ENCODE results near the gene PDE4D.

DNA sequence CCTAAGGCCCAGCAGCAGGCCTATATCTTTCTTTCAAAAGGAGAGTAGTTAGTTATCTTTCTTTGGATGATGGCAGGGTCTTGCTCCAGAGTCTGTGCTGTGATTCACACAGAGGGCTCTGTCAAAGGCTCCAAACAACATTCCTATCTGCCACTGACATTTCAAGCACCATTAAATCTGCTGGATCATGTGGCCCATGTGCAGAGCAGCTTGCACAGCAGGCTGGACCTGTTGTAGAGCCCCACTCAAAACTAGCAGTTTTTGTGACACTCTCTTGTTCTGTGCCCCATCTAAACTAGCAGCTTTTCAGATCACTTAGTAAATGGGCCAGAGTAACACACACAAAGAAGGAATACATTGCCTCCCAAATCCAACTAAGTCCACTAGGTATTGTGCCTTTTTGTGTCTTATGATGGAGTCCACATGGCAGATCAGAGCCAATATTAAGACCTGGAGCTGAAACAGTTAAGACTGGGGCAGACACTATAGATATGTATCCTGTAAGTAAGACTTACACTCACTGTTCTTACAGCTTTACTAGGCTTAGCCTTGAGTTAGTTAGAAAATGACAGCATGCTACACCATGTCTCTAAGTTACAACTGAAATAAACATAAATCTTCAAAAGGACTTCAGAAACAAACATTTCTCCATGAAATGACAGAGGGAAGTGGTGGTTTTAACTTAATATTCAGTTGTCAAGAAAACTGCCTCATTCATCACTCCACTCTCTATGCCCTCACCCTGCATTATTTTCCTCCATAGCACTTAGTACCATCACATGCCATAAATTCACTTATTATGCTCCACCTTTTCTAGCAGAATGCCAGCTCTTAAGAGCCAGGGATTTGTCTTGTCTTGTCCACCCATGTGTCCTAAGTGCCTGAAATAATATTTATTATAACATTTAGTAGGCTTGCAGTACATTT is 909.7 kb downstream of the PDE4D start:
- TF ChIP-seq RAD21 (IDR thresholded peaks at IDR 0.05; ENCODE audit: insufficient read depth, low read depth, low read length) (no peak), EZH2 (IDR thresholded peaks at IDR 0.05; ENCODE audit: borderline replicate concordance, control insufficient read depth, low read depth, low read length) (no peak), YY1 (IDR thresholded peaks at IDR 0.05; ENCODE audit: low read depth, low read length) (no peak), FOXK2 (IDR thresholded peaks at IDR 0.05) (no peak), ZNF384 (IDR thresholded peaks at IDR 0.05; ENCODE audit: borderline replicate concordance, low read depth, low read length) (no peak), CHD4 (IDR thresholded peaks at IDR 0.05) (no peak), MYC (IDR thresholded peaks at IDR 0.05; ENCODE audit: insufficient read depth, insufficient read length, insufficient replicate concordance, low read length, severe bottlenecking) (no peak), TAF1 (IDR thresholded peaks at IDR 0.05; ENCODE audit: borderline replicate concordance, low read depth, low read length) (no peak)
- TF ChIP-seq, protein P1, sequence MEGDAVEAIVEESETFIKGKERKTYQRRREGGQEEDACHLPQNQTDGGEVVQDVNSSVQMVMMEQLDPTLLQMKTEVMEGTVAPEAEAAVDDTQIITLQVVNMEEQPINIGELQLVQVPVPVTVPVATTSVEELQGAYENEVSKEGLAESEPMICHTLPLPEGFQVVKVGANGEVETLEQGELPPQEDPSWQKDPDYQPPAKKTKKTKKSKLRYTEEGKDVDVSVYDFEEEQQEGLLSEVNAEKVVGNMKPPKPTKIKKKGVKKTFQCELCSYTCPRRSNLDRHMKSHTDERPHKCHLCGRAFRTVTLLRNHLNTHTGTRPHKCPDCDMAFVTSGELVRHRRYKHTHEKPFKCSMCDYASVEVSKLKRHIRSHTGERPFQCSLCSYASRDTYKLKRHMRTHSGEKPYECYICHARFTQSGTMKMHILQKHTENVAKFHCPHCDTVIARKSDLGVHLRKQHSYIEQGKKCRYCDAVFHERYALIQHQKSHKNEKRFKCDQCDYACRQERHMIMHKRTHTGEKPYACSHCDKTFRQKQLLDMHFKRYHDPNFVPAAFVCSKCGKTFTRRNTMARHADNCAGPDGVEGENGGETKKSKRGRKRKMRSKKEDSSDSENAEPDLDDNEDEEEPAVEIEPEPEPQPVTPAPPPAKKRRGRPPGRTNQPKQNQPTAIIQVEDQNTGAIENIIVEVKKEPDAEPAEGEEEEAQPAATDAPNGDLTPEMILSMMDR (IDR thresholded peaks at IDR 0.05 in 2 of 3, conservative IDR thresholded peaks at IDR 0.05 in 1 of 3; ENCODE audit: control insufficient read depth in 2 of 3, extremely low read depth in 1 of 3, insufficient read depth in 1 of 3, low read depth in 3 of 3, low read length in 3 of 3): no peak
- TF ChIP-seq, protein P2, sequence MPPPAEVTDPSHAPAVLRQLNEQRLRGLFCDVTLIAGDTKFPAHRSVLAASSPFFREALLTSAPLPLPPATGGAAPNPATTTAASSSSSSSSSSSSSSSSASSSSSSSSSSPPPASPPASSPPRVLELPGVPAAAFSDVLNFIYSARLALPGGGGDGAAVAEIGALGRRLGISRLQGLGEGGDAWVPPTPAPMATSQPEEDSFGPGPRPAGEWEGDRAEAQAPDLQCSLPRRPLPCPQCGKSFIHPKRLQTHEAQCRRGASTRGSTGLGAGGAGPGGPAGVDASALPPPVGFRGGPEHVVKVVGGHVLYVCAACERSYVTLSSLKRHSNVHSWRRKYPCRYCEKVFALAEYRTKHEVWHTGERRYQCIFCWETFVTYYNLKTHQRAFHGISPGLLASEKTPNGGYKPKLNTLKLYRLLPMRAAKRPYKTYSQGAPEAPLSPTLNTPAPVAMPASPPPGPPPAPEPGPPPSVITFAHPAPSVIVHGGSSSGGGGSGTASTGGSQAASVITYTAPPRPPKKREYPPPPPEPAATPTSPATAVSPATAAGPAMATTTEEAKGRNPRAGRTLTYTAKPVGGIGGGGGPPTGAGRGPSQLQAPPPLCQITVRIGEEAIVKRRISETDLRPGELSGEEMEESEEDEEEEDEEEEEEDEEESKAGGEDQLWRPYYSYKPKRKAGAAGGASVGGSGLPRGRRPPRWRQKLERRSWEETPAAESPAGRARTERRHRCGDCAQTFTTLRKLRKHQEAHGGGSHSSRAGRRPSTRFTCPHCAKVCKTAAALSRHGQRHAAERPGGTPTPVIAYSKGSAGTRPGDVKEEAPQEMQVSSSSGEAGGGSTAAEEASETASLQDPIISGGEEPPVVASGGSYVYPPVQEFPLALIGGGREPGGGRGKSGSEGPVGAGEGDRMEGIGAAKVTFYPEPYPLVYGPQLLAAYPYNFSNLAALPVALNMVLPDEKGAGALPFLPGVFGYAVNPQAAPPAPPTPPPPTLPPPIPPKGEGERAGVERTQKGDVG (CRISPR knock-in tag; IDR thresholded peaks at IDR 0.05): no peak

Measured in GM12878 (cell line).